HG02981 (cell line): Measurements from ENCODE around the gene ZFP92.

ENCODE experiments used
- ATAC-seq: cut with Tn5 transposase; IDR thresholded peaks from one replicate; pipeline ENCODE4 v1.9.1; 2021; ENCODE audit warnings: mild to moderate bottlenecking, moderate library complexity; ENCODE audit not compliant: unreplicated experiment

ZFP92 gene, protein sequence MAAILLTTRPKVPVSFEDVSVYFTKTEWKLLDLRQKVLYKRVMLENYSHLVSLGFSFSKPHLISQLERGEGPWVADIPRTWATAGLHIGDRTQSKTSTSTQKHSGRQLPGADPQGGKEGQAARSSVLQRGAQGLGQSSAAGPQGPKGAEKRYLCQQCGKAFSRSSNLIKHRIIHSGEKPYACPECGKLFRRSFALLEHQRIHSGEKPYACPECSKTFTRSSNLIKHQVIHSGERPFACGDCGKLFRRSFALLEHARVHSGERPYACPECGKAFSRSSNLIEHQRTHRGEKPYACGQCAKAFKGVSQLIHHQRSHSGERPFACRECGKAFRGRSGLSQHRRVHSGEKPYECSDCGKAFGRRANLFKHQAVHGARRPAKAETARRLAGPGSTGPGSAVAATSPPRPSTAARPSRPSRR

DNA sequence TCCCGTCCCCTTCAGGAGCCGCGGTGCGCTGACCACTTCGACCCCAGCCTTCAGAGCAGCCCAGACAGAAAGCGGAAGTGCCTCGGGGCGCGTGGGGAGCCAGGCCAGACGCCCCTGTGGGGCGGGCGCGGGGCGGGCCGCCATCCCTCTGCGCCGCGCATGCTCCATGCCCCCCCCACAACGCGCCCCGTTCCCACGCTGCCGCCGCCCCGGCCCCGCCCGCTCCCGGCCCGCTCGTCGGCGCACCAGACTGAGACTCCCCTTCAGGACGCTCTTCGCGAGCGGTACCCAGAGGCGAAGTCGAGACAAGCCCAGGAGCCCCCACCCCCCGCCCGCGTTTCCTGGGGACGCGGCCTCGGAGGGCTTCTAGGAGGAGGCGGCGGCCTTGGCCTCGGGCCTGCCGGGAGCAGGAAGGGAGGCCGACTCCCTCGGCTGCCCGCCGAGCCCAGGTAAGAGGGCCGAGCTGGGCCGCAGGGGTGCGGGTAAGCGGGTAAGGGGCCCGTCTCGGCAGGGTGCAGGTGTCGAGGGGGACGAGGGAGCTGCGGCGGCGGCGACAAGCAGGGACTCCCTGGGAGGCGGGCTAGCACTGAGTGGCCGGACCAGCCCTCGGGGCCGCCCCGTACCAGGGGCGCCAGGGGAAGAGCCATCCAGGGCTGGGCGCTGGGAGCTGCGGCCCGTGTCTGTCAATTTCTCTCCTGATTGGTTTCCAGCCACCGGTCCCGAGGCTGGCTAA, at the start of gene ZFP92:
ZFP92 (plus strand) TSS at position 218 of the 733 bp plus-strand sequence. CDS start 6,851 bp downstream, outside the sequence.
- peak; percentile 72 for ATAC-seq

DNA sequence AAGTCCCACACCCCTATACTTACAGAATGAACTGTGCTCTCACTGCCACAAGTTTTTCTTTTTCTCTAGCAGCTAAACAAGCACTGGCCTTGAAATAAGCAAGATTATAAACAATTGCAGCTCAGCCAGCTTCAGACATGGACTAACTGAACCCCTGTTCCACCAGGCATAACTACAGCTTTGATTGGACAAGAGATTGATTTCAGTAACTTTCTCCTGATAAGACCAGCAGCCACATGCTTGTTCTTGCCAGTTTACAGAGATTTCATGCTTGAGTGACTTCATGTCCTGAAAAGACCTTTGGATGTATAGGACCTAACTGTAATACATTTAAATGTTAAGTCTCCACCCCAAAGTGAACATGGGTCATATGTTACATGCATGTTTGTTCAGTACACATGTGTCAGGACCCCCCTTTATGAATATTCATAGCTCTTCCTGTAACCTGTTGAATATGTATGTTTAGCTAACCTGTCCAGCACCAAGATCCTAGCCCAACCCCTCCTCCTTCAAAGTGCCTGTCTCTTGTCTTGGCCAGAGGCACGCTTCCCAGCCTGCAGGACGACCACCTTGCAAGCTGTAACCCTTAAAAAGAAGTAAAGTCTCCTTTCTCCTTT, 49.4 kb upstream of the ZFP92 start:
- no peak for ATAC-seq

DNA sequence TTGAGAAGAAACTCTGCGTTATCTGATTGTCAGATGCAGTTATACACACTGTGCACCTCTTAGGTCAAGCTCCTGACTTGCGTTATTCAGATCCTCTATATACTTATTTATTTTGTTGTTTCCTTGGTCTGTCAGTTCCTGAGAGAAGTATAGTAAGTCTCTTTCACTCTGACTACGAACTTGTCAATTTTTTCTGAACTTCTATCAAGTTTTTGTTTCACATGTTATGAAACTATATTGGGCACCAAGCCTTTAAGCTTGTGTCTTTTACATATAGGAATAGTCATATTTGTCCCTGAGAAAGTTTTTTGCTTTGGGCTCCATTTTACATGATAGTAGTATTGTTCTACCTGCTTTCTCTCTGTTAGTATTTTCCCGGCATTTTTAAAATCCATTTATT, 45.6 kb upstream of the ZFP92 start:
- ATAC-seq = no peak

DNA sequence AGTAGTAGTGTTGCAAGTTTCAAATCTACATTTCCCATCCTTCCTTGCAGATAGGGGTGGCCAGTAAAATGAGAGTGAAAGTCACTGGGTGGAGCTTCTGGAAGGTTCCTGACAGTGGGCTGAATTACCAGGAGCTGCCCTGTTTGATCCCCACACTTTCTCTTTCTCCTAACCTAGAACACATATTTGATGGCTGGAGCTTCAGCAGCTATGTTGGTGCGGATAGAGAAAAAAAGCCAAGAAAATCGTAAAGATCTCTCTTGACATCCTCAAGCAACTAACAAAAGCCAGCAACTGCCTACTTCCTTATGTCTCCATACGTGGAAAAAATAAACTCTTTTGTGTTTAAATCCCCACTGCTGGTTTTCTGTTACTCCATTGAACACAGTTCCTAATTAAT, 45.2 kb upstream of the ZFP92 start:
- ATAC-seq = no peak

DNA sequence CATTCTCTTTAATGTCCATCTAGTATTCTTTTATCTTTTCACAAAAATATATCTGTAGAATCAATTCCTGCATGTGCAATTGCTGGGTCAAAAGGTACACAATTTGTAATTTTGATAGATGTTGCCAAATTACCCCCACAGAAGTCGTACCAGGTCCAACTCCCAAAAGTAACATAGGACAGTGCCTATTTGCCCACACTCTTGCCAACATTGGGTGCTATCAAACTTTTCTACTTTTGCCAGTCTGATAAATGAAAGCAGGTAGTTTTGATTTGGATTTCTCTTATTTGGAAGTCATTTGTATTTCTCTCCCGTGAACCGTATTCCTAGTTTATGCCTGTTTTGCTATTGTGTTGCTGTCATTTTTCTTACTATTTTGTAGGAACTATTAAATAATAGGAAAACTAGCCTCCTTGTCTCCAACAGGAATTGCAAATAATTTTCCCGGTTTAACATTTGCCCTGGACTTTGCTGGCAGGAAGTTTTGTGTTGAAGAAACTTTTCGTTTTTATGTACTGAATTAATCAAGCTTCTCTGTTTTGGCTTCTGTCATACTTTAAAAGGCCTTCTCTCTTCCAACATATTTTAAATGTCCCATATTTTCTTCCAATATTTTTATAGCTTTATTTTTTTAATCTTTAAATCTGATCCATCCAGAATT, 44.3 kb upstream of the ZFP92 start:
- no peak for ATAC-seq

DNA sequence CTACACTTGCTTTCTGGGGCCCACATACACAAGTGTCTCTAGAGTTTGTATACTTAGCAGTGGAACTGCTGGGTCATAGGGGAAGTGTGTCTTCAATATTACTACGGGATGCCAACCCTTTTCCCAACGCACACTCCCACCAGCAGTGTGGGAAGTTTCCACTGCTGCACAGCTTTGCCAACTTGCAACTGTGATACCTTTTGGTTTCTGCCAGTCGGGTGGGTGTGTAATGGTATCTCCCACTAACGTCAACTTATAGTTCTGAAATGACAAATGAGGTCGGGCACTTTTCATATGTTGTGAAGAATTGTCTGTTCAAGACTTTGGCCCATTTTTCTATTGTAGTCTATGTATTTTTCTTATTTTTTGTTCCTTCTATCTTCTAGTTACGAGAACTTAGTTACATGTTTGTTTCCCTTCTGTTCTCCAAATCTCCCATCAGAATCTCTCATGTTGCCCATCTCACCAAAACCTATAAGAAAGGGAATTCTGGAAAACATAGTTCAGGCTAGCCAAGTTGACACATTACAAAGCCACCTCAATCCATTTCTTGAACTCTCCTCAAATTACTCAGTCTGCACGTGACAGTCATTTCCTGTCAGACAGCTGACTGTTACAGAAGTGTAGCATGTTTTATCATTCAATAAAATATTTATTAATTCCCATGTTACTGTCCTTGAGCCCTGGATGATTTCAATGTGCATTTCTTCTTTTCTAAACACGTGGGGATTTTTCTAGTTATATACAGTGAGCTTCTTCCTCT, 40.8 kb upstream of the ZFP92 start:
- ATAC-seq = no peak

DNA sequence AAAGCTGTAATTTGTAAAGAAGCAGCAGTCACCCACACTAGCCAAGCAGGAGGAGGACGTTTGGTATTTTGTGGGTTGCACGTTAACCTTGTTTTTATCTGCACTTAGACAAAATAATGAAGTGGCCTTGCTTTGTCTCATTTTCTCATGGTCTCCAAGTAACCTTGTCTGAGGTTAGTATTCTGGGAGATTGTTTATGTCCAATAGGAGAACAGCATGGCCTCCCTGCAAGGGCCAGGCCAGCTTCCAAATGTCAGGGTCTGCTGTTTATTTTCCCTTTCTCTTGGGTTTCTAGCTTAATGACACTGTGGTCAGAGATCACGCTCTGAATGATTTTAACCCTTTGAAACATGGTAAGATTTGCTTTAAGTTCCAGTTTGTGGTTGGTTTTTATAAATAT, 40.0 kb upstream of the ZFP92 start:
- no peak for ATAC-seq

DNA sequence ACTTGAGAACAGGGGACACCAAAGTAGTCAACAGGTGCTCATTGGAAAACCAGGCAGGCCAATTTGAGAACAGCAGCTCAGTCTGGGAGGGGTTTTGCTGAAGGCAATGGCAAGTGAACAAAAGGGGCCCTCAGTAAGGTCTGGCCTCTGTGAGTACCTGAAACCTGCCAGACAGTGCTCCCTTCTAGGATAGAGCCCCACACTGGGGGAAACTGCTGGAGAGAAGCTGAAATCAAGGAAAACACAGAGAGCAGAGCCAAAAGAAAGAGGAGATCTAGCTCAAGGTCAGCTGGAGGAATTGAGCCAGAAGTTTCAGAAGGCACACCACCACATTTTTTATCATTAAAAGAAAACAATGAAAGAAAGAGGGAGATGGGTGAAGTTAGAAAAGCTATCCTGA, 38.3 kb upstream of the ZFP92 start:
- no peak for ATAC-seq

DNA sequence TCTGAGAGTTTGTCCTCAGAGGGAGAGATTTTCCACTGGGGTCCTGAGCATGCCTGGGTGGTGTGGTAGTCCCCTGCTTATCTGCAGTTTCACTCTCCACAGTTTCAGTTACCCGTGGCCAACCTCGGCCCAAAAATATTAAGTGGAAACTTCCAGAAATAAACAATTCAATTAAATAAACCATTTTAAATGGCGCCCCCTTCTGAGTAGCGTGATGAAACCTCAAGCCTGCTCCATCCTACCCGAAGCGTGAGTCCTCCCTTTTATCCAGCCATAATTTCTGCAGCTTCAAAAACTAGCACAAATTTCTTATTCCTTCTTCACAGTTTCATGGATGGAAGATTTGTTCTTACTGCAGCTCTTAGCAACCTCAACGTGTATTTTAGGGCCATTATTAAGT, 36.8 kb upstream of the ZFP92 start:
- no peak for ATAC-seq

DNA sequence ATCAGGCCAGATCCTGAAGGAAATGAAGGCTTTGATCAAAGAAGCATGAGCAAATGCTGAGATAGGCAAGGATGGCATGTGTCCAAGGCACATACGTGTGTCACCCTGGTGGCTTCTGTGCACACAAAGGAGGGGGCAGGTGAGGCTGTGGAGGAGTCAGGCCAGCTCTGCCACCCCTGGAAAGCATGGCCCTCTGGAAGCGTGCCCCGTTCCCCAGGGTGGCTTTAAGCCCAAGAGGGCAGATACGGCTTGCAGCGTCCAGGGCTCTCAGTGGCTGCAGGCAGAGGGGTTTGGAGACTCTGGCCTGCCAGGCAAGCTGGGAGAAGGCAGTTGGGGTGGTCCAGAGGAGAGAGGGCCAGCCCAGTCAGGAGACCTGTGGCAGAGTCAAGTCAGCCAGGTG, 35.7 kb upstream of the ZFP92 start:
- ATAC-seq = no peak

DNA sequence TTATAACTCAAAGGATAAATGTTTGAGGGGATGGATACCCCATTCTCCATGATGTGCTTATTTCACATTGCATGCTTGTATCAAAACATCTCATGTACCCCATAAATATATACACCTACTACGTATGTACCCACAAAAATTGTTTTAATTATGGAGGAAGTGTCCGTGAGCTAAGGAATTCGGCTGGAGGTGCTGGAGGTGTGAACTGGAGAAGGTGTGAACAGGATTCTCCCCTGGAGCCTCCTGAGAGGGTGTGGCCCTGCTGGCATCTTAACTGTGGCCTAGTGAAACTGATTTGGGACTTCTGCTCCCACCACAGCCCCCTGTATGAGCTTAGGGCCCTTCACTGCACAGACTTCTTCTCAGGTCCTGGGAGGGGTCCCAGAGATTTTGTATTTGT, 33.5 kb upstream of the ZFP92 start:
- no peak for ATAC-seq

DNA sequence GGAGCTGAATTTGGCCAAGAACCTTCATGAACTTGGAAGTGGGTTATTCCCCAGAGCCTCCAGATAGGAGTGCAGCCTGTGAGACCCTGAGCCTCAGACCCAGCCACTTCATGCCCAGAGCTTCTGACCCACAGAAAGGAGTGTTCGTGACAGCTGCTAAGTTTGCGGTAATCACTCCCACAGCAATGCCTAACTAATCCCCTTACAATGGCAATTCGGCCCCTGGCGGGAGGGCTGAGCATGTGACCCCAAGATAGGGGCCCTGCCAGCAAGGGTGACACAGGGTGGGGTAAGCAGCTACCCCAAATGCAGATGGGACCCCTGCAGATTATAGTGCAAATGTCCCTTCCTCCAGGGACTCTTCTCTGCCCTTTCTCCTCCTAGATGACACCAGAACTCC, 32.7 kb upstream of the ZFP92 start:
- ATAC-seq = no peak

DNA sequence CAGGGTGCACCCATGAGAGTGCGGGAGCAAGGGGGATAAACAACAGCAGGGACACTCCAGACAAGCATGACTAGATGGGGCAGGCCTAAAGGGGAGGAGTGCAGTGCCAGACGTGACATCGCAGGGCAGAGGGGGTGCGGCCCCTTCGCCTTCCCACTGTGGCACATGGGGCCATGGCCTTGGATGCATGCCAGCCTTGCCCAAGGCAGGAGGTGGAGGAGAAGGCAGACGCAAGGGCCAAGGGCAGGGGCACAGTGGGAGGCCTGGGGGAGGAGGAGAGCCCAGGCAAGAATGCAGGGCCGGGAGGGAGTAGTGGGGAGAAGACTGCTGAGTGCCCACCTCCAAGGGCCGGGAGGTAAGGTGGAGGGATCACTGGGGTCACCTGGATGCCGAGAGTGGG, 31.8 kb upstream of the ZFP92 start:
- no peak for ATAC-seq

DNA sequence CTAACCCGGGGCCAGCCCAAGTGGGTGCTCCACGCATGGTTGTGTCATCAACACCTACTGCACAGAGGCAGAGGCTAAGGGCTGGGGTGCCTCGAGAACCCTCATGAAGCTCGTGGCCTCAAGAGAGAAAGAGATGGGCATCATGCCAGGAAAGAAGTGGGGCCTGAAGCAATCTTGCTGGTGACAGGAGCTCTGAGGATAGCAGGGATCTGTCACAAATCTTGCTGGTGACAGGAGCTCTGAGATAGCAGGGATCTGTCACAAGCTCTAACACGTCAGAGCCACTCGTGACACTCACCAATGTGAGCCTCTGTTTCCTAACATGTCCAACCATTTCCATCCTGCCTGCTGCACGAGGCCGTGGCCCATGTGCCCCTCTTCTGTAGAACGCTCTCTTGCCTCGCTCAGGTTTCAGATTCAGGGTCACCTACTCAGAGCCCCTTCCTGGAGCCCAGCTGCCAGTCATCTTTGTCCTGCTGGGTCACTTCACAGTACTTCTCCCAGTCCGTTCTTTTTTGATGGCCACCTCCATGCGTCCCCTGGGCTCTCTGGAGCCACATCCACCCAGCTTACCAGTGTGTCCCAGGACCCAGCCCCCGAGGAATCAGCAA, 31.2 kb upstream of the ZFP92 start:
- ATAC-seq = no peak

DNA sequence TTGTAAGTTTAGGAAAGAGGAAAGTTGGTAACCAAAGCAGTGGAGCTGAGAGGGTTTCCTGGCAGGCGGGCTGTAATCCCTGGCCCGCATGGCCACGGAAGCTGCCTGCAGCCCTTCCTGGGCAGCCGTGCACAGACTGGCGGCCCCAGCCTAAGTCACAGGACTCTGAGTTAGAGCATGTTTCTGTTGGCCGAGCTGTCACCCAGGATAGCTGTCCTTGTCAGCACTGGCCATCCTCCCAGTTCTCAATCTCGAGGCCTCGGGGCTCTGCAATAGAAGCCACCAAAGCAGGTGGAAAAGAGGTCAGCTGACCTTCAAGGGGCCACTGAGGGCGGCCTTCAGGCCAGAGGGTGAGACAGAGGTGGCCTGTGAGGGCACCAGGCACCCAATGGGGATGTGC, 30.6 kb upstream of the ZFP92 start:
- no peak for ATAC-seq

DNA sequence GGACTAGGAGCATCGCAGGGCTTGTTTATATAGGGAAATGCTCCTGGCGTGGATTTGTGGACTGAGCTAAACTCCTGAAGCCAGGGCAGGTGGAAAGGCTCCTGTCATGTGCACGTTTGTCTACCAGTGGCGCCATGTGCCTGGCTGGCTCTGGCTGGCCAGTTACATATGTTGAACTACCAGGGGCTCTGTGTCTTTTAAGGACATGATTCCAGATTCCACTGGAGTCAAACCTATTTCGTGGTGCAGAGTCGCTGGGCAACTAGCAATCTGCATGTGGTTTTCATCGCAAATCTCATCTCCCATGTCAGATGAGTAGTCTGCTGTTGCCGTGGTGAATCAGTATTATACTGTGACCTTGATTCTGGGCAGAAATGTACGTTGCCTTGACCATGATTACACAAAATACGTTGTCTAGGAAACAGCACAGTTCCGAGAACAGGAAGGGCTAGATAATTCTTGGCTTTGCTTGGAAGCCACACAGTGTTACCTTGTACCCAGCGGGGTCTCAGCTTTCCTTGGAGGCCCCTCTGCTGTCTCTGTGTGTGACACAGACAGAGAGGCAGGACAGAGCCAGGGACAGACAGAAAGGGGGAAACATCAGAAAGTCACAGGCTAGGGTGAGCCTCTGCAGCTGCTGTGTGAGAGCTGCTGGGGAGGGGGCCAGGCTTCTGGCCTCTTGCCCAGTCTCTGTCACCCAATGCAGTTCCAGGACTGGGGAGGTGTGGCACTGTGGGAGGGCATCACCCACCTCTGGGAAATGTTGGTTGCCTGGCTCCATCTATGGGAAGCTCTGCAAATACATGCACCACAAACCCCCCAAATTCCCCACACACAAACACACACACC, 29.4 kb upstream of the ZFP92 start:
- ATAC-seq = no peak

DNA sequence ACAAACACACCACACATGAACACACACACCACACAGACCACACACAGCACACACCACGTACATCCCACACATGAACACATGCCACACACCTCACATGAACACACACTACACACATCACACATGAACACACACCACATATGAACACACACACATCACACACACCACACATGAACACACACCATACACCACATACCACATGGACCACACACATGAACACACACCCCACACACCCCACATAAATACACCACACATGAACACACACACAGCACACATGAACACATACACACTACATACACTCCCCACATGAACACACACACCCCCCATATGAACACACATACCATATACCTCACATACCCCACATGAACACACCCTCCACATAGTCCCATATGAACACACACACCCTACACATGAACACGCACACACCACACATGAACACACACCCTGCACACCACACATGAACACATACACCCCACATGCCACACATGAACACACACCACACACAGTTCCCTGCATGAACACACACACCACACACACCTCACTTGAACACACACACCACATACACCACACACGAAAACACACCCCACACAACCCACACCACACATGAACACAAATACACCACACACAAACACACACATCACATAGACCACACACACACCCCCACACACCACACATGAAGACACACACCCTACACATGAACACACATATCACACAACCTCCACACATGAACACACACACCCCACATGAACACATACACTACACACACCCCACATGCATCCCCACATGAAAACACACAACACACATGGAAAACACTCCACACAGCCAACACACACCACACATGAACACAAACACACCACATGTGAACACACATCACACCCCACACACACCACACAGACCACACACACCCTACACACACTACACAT, 28.4 kb upstream of the ZFP92 start:
- no peak for ATAC-seq

DNA sequence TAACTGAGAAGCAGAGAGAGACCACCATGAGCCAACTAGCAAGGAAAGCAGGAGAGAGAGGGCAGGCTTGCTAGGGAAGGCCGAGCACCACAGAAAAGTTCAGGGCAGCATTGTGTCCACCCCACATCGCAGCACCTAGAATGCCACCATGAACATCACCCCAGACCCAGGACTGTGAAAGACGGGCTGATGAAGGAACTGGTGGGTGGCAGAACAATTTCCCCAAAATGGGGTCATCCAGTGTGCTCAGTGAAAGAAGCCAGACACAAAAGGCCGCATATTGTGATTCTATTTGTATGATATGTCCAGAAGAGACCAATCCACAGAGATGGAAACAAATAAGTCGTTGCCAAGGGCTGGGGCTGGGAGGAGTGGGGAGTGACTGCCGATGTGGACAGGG, 26.9 kb upstream of the ZFP92 start:
- no peak for ATAC-seq
